ENCODE measurements around the gene DHRS9. TPM values are rescaled to one million over a fixed set of nuclear protein-coding genes. Genes with fewer than 3 reads are reported as not detected.

DHRS9 gene
- total RNA-seq, 2 donors from 2014 or later = 0.32 to 0.34 TPM

DNA sequence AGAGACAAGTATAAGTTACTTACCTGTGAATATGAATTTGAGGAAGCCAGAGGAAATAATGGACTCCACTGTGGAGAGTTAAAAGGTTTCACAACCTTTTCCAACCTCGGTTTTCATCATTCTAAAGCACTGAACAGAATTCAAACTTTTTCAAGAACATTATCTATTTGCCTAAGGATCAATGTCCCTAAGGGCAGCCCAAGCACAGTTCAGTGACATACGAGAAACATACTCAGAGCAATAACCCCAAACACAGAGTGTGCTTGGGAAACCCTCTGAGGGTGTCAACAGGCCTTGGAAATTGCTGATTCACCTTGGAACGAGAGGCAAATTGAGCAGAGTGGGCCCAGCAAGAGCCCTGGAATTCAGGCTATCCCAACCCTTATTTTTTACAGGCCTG is 38.2 kb upstream of the DHRS9 start, which contains the start of gene ABCB11:
ABCB11 (minus strand) TSS at position 123 of the 400 bp plus-strand sequence. CDS start 13,199 bp downstream, outside the sequence.
- TF ChIP-seq, protein P1, sequence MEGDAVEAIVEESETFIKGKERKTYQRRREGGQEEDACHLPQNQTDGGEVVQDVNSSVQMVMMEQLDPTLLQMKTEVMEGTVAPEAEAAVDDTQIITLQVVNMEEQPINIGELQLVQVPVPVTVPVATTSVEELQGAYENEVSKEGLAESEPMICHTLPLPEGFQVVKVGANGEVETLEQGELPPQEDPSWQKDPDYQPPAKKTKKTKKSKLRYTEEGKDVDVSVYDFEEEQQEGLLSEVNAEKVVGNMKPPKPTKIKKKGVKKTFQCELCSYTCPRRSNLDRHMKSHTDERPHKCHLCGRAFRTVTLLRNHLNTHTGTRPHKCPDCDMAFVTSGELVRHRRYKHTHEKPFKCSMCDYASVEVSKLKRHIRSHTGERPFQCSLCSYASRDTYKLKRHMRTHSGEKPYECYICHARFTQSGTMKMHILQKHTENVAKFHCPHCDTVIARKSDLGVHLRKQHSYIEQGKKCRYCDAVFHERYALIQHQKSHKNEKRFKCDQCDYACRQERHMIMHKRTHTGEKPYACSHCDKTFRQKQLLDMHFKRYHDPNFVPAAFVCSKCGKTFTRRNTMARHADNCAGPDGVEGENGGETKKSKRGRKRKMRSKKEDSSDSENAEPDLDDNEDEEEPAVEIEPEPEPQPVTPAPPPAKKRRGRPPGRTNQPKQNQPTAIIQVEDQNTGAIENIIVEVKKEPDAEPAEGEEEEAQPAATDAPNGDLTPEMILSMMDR (IDR thresholded peaks at IDR 0.05) = no peak
- no peak for TF ChIP-seq POLR2A (IDR thresholded peaks at IDR 0.05)
- 74% methylated on average over 3 of the region's 3 CpGs for WGBS

DNA sequence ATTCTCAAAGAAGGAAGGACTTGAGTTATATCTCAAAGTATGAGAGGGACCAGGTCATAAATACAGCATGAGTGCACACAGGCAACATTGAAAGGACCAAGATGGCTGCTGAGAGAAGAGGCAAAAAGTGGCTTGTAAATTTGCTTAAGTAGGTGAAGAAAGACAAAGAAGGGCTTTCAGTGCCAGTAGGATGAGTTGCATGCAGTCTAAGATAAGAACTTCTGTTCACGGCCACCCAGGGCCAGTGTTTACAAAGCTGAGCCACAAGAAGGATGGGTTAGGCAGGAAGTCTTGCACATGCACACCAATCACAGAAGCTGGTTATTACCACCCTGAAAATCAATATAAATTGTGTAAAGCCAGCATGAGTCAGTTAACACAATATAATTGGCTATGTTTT is 35.1 kb upstream of the DHRS9 start:
- Histone ChIP-seq H3K27me3 (replicated peaks; ENCODE audit: insufficient read depth) (no peaks in the 10 kb centered on the region), H3K9me3 (no peaks in the 10 kb centered on the region), H3K27ac (no peak overlapping the region), H3K4me1 (replicated peaks) (no peaks in the 10 kb centered on the region), H3K36me3 (no peaks in the 10 kb centered on the region), H3K4me3 (no peak overlapping the region)
- DNase-seq (ENCODE audit: low spot score) = no peak
- TF ChIP-seq, protein P1 (IDR thresholded peaks at IDR 0.05) = no peak
- TF ChIP-seq POLR2AphosphoS5 (IDR thresholded peaks at IDR 0.05) (no peak), POLR2A (IDR thresholded peaks at IDR 0.05) (no peak)
- intact Hi-C loops (cut with DNase I) = no loop called here
- 57% methylated on average over 1 of the region's 1 CpG for WGBS

More for the DNA sequence above, 38.2 kb upstream of the DHRS9 start, which contains the start of gene ABCB11:
- intact Hi-C loops (cut with DNase I) = no loop called here
- H3K4me3 ChIP-seq = no peak within 1 kb of the TSS
- H3K9me3 ChIP-seq = no peaks in the 10 kb centered on the region
- H3K27me3 ChIP-seq (replicated peaks; ENCODE audit: insufficient read depth) = no peaks in the 10 kb centered on the region
- no peak within 1 kb of the TSS for H3K27ac ChIP-seq
- H3K36me3 ChIP-seq = no peaks in the 10 kb centered on the region
- no peak for DNase-seq (ENCODE audit: low spot score)
- no peaks in the 10 kb centered on the region for H3K4me1 ChIP-seq (replicated peaks)

DNA sequence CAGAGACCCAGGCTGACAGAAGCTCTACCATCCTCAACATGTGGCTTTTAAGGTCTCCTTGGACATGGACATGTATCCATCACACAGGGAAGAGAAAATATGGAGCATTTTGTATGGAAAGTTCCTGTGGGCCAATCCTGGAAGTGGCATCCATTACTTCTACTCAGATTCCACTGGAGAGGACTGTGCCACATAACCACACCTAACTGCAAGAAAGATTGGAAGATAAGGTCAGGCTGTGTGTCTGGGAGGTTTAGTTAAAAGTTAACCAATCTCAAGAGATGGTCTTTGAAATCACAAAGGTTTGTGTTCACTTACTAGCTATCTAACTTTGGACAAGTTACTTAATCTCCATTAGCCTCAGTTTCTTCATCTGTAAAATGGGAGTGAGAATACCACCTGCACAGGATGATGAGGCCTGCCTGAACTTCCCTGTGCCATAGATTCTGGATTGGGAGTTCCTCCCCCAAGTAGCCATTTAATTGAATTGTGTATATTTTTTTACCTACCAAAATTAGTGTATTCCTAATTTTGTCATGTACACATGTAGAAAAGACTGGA is 34.3 kb upstream of the DHRS9 start:
- H3K27me3 ChIP-seq (replicated peaks; ENCODE audit: insufficient read depth) = no peaks in the 10 kb centered on the region
- no peaks in the 10 kb centered on the region for H3K4me1 ChIP-seq (replicated peaks)
- no peak for DNase-seq (ENCODE audit: low spot score)
- H3K36me3 ChIP-seq = no peaks in the 10 kb centered on the region
- H3K9me3 ChIP-seq = no peaks in the 10 kb centered on the region
- H3K4me3 ChIP-seq = no peak overlapping the region
- TF ChIP-seq, protein P1 (IDR thresholded peaks at IDR 0.05) = no peak
- no peak for TF ChIP-seq POLR2A (IDR thresholded peaks at IDR 0.05)
- TF ChIP-seq POLR2AphosphoS5 (IDR thresholded peaks at IDR 0.05) = no peak
- intact Hi-C loops (cut with DNase I) = no loop called here
- no peak overlapping the region for H3K27ac ChIP-seq

DNA sequence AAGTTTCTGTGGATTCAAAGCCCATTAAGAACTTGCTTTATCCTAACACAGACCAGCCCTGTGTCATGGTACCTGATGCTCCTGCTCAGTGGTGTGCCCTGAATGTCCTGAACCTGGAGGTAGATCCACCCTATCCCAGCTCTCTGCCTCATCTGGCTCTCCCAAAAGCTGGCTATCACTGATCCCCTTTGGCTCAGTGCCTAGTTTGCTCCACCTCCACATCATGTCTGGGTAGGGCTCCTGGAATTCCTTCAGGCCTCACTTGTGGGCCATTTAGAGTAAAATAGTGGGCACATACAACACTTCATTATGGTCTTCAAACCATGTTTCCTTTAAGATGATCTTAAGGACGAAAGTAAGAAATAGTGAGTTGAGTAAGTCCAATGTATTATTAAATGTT is 33.5 kb upstream of the DHRS9 start:
- no peaks in the 10 kb centered on the region for H3K9me3 ChIP-seq
- TF ChIP-seq POLR2AphosphoS5 (IDR thresholded peaks at IDR 0.05) (no peak), POLR2A (IDR thresholded peaks at IDR 0.05) (no peak)
- TF ChIP-seq, protein P1 (IDR thresholded peaks at IDR 0.05) = no peak
- H3K4me3 ChIP-seq = no peak overlapping the region
- intact Hi-C loops (cut with DNase I) = no loop called here
- DNase-seq (ENCODE audit: low spot score) = no peak
- H3K27me3 ChIP-seq (replicated peaks; ENCODE audit: insufficient read depth) = no peaks in the 10 kb centered on the region
- no peak overlapping the region for H3K27ac ChIP-seq
- no peaks in the 10 kb centered on the region for H3K4me1 ChIP-seq (replicated peaks)
- no peaks in the 10 kb centered on the region for H3K36me3 ChIP-seq
- WGBS = 89% methylated on average over 1 of the region's 1 CpG

DNA sequence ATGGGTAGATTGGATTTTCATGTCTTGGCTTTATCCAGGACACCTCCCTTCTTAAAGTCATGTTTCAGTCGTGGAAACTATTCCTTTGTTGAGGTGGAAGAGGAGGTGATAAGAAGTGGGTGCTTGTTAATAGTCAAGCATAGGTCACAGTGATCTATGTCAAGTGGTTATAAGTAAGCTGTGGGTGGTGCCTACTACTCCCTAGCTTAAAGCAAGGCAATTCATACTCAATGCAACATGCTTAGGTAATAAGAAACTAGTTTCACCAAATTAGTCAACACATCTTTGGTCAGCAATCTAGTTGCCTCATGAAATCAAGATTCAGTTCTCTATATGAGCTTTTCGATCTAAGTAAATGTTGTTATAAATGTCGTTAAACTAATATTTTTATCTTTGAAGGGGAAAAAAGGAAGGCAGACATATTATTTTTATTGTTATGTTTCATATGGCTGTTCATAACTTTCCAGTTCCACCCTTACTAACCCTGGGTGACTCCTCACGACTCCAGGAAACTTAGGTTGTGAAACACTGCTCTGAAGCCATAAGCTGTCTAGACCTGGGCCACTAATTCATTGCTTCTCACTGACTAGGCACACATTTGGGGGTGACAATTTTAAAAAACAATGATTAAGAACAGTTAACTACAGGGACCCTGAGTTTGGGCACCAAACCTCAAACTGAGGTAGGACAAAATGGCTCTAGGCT is 32.5 kb upstream of the DHRS9 start:
- intact Hi-C loops (cut with DNase I) = no loop called here
- no peak for DNase-seq (ENCODE audit: low spot score)
- H3K27me3 ChIP-seq (replicated peaks; ENCODE audit: insufficient read depth) = no peaks in the 10 kb centered on the region
- H3K9me3 ChIP-seq = no peaks in the 10 kb centered on the region
- WGBS = 67% methylated on average over 4 of the region's 4 CpGs
- TF ChIP-seq, protein P1 (IDR thresholded peaks at IDR 0.05) = no peak
- no peak for TF ChIP-seq POLR2A (IDR thresholded peaks at IDR 0.05)
- no peak overlapping the region for H3K4me3 ChIP-seq
- H3K36me3 ChIP-seq = no peaks in the 10 kb centered on the region
- no peak overlapping the region for H3K27ac ChIP-seq
- no peaks in the 10 kb centered on the region for H3K4me1 ChIP-seq (replicated peaks)
